GM19238 (cell line): ENCODE data around the gene ROR2.
"Not testable (repeated sequence)": the region's sequence is repeated elsewhere in the genome, so short reads cannot be mapped to it uniquely, and the experiment has no call there.

ENCODE experiments used
- DNase-seq: peaks from one replicate; pipeline ENCODE4 v3.0.0; 2011; ENCODE audit warnings: low spot score; ENCODE audit not compliant: insufficient read length

ROR2 gene

GRCh38 chr9:91924090-91924489 lies 25.9 kb downstream of the ROR2 start:
- no peak for DNase-seq

- DNase-seq: no peak
These were observed 26.9 kb downstream of the ROR2 start for GRCh38 chr9:91923145-91923544.

GRCh38 chr9:91921371-91921770 lies 28.7 kb downstream of the ROR2 start:
- no peak for DNase-seq

- DNase-seq: no peak
These were observed 29.2 kb downstream of the ROR2 start for GRCh38 chr9:91920630-91921350.

- DNase-seq: no peak
These were observed 30.4 kb downstream of the ROR2 start for GRCh38 chr9:91919621-91920020.

- DNase-seq: no peak
These were observed 32.6 kb downstream of the ROR2 start for GRCh38 chr9:91917436-91917835.

- DNase-seq: no peak
These were observed 34.3 kb downstream of the ROR2 start for GRCh38 chr9:91915524-91916263.

GRCh38 chr9:91914937-91915336 lies 35.1 kb downstream of the ROR2 start:
- DNase-seq: no peak

GRCh38 chr9:91914404-91914803 lies 35.6 kb downstream of the ROR2 start:
- DNase-seq: no peak

- no peak for DNase-seq
These were observed 36.0 kb downstream of the ROR2 start for GRCh38 chr9:91913986-91914385.

GRCh38 chr9:91913096-91913495 lies 36.9 kb downstream of the ROR2 start:
- DNase-seq: no peak

GRCh38 chr9:91911657-91912056 lies 38.4 kb downstream of the ROR2 start:
- DNase-seq: no peak

GRCh38 chr9:91909256-91909655 lies 40.8 kb downstream of the ROR2 start:
- not testable (repeated sequence) for DNase-seq

GRCh38 chr9:91908746-91909145 lies 41.3 kb downstream of the ROR2 start:
- no peak for DNase-seq

- no peak for DNase-seq
These were observed 41.8 kb downstream of the ROR2 start for GRCh38 chr9:91908293-91908623.

GRCh38 chr9:91907484-91908292 lies 42.3 kb downstream of the ROR2 start:
- DNase-seq: no peak

GRCh38 chr9:91905991-91906469 lies 44.0 kb downstream of the ROR2 start:
- DNase-seq: peak; percentile 35

GRCh38 chr9:91905237-91905650 lies 44.8 kb downstream of the ROR2 start:
- no peak for DNase-seq

GRCh38 chr9:91904588-91905236 lies 45.3 kb downstream of the ROR2 start:
- no peak for DNase-seq

- no peak for DNase-seq
These were observed 46.7 kb downstream of the ROR2 start for GRCh38 chr9:91903126-91903911.
